Endometrium (tissue), 2 donors: Measurements from ENCODE around the gene KLHL22.
"Not testable (repeated sequence)": the region's sequence is repeated elsewhere in the genome, so short reads cannot be mapped to it uniquely, and the experiment has no call there.

ENCODE experiments used
- FAIRE-seq: peaks from 2 replicates; lab custom pipeline; 2012; peaks lifted over from hg19 to GRCh38; lab: Jason Lieb, UNC
- donor health status: control.
- donor health status: control.

KLHL22 gene, protein sequence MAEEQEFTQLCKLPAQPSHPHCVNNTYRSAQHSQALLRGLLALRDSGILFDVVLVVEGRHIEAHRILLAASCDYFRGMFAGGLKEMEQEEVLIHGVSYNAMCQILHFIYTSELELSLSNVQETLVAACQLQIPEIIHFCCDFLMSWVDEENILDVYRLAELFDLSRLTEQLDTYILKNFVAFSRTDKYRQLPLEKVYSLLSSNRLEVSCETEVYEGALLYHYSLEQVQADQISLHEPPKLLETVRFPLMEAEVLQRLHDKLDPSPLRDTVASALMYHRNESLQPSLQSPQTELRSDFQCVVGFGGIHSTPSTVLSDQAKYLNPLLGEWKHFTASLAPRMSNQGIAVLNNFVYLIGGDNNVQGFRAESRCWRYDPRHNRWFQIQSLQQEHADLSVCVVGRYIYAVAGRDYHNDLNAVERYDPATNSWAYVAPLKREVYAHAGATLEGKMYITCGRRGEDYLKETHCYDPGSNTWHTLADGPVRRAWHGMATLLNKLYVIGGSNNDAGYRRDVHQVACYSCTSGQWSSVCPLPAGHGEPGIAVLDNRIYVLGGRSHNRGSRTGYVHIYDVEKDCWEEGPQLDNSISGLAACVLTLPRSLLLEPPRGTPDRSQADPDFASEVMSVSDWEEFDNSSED

DNA sequence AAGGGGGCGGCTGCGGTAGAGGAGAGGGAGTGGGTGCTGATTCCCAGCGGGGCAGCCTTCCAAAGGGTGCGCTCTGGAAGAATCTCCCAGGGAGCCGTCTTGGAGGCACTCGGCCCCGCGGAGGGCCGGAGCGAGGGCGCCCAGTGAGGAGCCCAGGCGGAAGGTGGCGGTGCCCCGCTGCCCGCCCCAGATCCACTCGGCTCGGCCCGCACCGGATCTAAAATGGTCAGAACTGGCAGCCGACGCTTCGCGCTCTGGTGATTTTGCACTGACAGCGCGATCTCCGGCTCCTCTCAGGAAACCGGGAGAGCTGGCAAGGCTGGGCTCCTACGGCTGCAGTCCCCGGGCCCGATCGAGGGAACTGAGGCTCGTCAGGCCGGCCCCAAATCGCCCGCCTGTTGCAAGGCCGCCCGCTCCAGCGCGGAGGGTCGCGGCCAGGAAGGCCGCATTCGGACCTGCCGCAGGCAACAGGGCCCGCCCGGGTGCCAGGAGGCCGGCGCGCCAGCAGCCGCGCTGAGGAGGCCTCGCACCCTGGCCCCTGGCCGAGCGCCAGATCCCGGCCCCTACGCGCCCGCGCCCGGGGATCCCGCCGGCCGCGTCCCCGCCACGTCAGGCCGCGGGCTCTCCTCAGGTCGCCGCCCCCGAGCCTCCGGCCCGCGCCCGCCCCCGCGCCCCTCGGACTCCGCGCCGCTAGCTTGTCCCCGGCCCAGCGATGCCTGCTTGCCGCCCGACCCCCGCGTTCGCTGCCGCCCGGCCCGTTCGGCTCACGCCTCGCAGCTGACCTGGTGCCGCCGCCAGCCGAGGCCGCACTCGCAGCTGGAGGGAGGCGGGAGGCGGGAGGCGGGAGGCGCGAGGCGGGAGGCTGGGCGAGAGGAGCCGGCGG is at the start of gene KLHL22:
TSS of gene KLHL22 (minus strand) at position 818 of the 883 bp plus-strand sequence. CDS start 6,584 bp downstream, outside the sequence.
- FAIRE-seq = no peak

DNA sequence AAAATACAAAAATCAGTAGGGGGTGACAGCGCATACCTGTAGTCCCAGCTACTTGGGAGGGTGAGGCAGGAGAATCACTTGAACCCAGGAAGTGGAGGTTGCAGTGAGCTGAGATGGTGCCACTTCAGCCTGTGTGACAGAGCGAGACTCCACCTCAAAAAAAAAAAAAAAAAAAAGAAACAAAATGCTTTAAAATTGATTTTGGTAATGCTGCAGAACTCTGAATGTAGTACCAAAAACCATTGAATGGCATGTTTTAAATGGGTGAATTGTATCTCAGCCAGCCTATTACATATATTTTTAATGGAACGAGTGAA is 49.7 kb upstream of the KLHL22 start:
- not testable (repeated sequence) for FAIRE-seq

DNA sequence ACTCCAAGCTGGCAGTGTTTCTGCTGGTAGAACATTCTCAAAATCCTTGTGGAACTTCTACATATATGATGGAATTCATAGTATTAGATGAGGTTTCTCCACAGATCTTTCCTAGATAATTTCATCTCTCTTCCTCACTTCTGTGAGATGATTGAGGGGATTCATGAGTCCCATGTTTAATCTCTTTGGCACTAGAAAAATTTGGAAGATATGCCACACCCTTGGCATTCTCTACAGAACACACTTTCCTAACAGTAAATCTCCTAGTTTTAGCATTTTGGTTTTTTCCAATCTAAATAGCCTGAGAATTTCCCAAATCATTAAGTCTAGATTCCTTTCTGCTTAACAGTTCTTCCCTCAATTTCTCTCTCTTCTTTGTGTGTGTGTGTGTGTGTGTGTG is 47.1 kb upstream of the KLHL22 start:
- no peak for FAIRE-seq

DNA sequence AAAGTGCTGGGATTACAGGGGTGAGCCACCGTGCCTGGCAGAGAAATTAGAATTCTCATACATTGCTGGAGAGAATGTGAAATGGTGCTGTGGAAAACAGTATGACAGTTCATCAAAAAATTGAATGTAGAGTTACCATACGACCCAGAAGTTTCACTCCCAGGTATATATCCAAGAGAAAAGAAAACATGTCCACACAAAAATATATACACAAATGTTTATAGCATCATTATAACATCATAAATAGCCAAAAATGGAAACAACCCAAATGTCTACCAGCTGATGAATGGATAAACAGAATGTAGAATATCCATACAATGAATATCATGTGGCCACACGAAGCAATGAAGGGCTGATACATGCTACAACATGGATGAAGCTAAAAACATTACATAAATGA is 46.5 kb upstream of the KLHL22 start:
- no peak for FAIRE-seq

DNA sequence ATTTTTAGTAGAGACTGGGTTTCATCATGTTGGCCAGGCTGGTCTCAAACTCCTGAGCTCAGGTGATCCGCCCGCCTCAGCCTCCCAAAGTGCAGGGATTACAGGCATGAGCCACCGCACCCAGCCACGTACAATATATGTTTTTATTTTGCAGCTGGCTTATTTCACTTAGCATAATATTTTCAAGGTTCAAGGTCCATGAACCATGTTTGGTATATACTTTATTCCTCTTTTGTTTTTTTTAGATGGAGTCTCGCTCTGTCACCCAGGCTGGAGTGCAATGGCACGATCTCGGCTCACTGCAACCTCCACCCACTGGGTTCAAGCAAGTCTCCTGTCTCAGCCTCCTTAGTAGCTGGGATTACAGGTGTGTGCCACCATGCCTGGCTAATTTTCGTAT is 43.3 kb upstream of the KLHL22 start:
- not testable (repeated sequence) for FAIRE-seq

DNA sequence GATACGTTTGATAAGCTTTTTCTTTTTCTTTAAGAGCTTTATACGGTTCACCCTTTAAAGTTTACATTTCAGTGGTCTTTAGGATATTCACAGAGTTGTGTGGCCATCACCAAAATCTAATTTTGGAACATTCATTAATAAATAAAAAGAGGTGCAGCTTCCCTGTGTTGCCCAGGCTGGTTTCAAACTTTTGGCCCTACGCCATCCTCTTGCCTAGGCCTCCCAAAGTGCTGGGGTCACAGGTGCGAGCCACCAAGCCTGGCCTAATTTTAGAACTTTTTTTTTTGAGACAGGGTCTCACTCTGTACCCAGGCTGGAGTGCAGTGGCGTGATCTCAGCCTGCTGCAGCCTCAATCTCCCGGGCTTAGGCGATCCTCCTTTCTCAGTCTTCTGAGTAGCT is 42.4 kb upstream of the KLHL22 start:
- FAIRE-seq = no peak

DNA sequence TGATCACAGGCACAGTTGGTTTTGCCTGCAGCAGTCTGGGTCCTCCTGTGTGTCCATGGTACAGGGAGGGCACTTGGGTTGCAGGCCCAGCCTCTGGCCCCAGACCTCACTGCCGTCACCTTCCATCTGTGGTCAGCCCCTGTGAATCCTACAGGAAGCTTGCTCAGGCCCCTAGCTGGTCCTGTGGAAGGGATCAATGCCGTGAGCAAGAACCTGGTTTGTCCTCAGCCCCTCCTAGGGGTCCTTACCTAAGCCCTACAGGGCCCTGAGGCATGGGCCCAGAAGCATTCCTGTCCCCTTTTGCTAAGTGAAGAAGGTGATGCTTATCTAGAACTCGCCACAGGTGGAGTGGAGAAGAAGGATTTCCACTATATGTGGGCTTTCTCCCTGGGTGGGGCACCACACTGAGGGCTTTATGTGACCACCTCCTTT is 41.7 kb upstream of the KLHL22 start:
- FAIRE-seq = no peak

DNA sequence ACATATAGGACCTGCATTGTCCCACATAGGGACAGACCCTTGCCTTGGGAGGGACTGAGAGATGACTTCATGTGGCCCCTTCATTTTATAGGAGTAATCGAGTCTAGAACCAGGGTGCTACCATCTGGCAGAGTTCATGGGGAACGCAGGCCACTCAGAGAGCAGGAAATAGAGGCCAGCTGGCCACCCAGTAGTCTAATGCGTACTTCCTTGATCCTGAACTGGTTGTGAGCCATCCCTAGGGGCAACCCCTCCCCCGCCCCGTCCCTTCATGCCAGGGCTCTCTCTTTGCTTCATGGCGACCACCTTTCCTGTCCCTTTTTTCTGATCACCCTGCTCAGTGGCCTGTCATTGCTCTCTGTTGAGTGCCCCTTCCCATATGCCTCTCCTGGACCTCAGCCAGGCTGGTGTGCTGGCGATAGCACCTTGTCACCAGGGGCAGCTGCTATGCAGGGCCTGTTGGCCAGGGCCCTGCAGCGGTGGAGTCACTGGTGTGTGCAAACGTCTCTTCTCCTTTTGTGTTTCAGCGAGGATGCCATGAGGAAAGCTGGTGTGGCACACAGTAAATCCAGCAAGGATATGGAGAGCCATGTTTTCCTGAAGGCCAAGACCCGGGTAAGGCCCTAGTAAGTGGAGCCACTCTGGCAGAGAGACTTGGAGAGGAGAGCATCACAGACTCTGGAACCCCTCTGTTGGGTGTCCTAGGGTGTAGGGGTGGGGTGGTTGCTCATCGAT is 41.2 kb upstream of the KLHL22 start:
- FAIRE-seq = no peak

DNA sequence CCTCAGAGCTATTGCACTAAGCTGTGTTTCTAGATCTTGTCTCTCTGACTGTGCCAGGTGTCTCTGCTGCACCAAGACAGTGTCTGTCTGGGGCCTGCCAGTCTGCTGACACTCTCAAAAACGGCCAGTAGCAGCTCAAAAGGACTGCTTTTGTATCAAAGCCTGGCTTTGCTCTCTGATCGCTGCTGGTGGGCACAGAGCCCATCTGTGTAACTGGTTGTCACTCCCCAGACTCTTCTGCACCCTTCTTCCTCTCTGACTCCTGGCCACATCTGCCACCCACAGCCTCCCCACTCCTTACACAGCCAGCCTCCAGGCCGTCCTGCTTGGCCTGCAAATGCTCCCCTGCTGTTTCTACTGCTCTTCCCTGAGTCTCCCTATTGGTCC is 38.3 kb upstream of the KLHL22 start:
- no peak for FAIRE-seq

DNA sequence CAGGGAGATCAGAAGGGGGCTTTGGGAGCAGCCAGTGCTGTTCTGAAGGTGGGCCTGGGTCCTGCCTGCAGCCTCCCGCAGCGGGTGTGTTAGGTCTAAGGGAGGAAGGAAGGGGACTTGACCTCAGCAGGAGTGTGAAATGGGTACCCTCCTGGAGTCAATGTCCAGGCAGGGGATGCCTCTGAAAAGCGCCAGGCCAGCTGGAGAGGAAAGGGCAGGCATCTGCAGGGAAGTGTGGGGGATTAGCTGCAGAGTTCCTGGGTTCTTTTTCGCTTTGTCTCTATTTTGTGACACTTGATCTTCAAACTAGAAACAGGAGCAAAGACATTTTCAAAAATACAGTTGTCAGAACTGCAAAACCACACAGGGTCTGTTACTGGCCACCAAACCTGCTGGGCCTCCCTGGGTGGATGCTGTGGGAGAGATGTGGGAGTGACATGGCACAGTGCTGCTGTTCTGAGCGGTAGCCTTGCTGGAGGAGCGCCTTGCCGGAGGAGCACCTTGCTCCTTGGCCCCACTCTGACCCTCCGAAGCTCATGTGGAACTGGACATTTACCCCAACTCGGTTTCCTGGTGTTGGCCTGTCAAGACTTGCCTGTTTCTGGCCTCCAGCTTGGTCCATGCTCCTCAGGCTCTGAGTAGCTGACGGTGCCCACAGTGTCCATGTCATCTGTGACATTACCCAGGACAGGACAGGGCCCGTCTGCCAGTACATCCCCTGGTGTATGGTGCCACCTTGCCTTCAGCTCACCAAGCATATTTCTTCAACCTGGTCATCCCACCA is 37.7 kb upstream of the KLHL22 start:
- no peak for FAIRE-seq

DNA sequence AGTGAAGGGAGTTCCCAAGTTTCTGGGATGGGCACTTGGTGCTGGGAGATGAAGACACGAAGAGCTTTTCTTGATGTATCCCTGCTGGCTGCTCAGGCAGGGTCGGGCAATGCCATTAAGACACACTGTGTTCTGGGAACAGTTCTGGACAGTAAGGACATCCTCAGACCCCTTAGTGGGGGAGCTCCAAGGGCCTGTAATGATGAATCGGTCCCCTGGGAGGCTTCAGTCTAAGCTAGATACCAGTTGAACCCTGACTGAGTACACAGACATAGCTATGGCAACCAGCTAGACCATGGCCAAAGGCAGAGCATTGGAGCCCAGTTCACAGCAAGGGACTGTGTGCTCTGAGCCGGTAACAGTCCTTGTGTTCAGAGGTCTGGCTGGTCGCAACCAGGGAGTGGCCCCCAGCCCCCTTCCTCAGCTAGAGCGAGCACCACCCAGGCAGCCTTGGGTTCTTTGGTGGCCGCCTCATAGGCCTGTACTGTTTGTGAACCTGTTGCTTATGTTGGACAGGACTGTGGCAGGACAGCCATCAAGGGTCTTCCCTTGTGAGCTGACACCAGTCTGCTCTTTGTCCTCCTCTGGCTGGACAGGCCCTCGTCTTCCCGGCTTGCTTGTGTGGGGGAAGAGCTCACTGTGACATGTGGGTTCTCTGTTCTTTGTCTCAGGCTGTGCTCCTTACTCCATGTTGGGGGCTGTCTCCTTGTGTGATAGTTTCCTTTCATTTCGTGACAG is 36.8 kb upstream of the KLHL22 start:
- FAIRE-seq = no peak

DNA sequence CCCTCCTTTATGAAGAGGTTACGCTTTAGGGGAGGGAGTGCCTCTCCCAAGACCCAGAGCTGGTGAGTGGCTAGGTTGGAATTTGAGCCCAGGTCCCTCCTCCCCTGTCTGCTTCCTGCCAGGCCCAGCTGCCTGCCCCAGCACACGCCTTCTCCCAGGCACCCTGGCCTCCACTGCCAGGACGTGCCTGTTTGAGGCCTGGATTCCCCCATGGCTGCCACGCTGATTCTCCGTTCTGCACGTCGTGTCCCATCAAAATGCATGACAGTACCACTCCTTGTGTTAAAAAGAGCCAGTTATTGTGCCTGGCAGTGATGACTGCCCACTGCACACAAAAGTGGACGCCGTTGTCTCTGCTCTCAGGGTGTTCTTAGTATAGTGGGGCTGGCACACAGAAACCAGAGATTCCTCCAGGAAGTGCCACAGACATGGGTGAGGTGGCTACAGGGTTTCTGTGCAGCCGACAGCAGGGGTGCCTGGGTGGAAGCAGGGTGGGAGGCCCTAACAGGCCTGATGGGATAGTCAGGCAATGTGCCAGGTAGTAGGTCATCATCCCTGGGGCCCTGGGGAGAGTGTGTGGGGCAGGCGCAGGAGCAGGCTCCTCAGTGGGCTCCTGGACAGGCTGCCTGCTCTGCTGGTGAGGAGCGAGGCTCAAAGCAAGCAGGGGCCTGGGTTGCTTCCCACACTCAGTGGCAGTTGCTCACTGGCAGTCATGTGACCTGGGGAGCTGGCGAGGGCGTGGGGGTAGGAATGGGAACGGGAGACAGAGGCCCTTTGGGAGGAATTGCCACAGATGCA is 36.0 kb upstream of the KLHL22 start:
- no peak for FAIRE-seq

DNA sequence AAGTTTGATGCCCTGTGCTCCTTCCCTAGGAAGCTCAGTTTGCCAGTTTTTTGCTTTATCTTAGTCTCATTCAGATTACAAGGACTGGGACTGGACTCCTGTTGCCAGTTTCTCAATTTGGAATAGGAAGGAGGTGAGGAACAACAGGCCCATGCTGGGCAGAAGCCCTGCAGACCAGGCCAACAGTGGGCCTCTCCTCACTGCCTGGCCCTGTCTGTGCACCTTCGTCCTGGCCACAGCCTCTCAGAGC is 35.5 kb upstream of the KLHL22 start:
- FAIRE-seq = no peak

DNA sequence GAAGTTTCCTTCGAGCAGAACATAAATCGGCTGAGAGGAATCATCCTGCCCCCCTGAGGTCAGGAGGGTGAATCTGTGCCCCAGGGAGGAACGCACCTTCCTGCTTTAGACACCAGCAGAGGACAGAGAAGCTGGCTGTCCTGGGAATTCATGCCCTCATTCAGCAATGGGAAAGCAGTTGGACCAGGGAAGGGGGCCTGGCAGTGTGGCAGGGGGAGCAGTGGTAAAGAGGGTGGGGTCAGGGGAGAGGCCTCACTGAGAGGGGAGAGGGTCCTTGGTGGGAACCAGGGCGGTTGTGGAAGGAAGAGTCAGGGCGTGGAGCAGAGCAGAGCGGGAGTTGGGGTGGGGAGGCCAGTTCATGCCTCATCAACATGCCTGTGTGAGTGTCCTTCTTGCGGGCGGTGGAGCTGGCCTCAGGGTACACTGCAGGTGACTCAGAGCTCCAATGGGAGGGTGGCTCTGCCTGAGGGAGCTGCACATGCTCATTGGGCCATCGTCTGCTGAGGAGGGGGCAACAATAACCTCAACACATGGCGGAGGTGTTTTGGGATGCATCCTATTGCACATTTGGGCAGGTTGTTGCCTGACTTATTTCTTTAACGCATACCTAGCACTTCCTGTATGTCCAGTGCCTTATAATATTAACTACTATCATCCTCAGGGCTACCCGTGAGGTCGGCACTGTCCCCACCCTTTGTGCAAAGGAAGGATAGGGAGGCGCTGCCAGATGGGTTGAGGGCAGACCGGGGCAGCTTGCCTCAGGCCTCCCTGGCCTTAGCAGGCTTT is 35.0 kb upstream of the KLHL22 start:
- no peak for FAIRE-seq

DNA sequence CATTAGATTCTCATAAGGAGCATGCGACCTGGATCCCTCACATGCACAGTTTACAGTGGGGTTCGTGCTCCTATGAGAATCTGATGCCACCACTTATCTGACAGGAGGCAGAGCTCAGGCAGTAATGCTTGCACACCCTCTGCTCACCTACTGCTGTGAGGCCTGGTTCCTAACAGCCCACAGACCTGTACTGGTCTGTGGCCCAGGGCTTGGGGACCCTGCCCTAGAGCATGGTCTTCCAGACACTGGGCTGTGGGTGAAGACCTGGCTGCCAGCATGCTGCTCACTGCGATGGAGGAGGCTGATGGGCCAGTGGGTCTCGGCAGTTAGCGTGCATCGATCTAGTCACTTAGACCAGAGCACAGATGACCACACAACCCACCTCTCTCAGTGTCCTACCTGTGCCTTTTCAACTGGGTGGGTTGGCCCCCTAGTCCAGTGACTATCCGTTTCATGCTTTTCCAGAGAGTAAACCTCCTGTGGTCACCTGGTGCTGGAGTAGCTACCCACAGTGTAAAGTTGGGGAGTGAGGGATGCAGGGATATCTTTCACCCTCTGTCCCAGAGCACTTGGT is 32.9 kb upstream of the KLHL22 start:
- FAIRE-seq = no peak

DNA sequence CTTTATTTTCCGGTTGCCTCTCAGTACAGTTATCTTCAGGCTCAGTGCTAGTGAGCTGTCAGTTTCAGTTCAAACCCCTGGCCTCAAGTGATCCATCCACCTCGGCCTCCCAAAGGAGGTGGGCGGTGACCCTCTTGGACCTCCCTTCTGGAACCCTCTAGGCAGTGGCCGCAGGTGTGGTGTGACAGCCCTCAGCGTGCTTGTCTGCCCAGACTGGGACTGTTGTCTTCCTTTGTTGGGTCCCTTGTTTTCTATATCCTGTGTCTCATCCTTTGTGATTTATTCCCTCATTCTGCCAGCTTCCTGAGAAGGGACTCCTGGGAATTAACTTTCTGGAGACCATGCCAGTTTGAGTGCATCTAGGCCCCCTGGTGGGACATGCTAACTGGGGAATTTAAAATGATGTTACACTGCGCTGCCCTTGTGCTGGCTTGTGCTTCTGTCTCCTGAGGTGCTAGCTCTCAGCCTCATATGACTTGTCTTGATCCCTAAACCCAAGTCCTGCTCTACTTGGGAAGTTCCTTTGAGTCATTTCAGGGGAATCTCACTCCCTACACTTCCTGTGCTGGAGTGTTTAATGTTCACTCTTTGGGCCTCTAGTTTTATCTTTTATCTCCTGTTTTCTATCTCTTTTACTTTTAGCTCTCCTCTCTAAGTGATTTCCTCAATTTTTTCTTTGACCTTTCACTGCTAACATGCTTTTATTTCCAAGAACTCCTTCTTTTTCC is 31.2 kb upstream of the KLHL22 start:
- FAIRE-seq = no peak

DNA sequence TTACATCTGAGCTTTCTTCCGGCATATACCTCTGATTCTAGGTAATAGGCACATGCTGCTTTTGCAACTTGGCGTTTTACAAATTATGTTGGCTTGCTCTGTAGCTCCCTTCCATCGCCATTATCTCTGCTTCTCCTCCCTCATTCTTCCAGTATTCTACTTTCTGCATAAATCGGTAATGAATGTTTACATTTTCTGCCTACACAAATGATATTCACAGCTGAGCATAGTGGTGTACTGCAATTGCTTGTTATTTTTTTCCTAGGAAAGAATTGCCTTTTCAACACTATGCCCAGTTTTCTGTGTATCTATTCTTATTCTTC is 30.7 kb upstream of the KLHL22 start:
- no peak for FAIRE-seq

DNA sequence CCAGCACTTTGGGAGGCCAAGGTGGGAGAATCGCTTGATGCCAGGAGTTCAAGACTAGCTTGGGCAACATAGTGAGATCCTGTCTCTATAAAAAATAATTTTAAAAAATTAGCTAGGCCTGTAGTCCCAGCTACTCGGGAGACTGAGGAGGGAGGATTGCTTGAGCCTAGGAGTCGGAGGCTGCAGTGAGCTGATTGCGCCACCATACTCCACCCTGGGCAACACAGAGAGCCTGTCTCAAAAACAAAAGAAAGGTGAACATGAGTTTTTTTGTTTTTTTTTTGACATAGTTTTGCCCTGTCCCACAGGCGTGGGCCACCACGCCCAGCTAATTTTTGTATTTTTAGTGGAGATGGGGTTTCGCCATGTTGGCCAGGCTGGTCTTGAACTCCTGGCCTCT is 29.5 kb upstream of the KLHL22 start:
- FAIRE-seq = no peak
